Body of pancreas (tissue), 4 donors: ENCODE results near the gene DHODH. TPM values are rescaled to one million over a fixed set of nuclear protein-coding genes. Genes with fewer than 3 reads are reported as not detected.

ENCODE experiments used
- ATAC-seq: fragments of 150-250 bp; one replicate; pipeline ENCODE4 v1.9.1; 2016
- DNase-seq, 4 donors: peaks; one replicate each; pipeline ENCODE4 v3.0.0-alpha.2; 2019
- H3K27ac ChIP-seq, 4 donors: fragments of 200-600 bp; sonication (generic); 1 replicate in 3 of 4; 2 replicates in 1 of 4; pipeline versions ENCODE4 v1.5.1 to v1.6.1; 2016 to 2019; ENCODE audit warnings: mild to moderate bottlenecking in 1 of 4, mixed read lengths in 1 of 4, moderate library complexity in 1 of 4
- H3K27me3 ChIP-seq, 2 donors: fragments of 200-600 bp; sonication (generic); one replicate each; pipeline ENCODE4 v1.6.0; 2016; ENCODE audit warnings: mild to moderate bottlenecking in 1 of 2
- H3K36me3 ChIP-seq, 2 donors: fragments of 200-600 bp; sonication (generic); replicated peaks in 1 of 2; 2 replicates each; pipeline ENCODE4 v1.5.1; 2016; ENCODE audit warnings: low read depth in 2 of 2; ENCODE audit not compliant: insufficient read depth in 1 of 2
- H3K4me1 ChIP-seq: fragments of 200-600 bp; sonication (generic); one replicate; pipeline ENCODE4 v1.6.0; 2016
- H3K4me3 ChIP-seq, 2 donors: fragments of 200-600 bp; sonication (generic); 1 replicate in 1 of 2; 2 replicates in 1 of 2; pipeline ENCODE4 v1.5.1; 2016 to 2019
- H3K9me3 ChIP-seq, 3 donors: fragments of 200-600 bp; sonication (generic); 1 replicate in 2 of 3; 2 replicates in 1 of 3; pipeline ENCODE4 v1.5.1; 2016
- CTCF ChIP-seq, 7 experiments: fragments of 450-650 bp in 4 of 7; fragments of 200-600 bp in 3 of 7; sonication (generic) in 3 of 7; IDR thresholded peaks; one replicate each; pipeline ENCODE4 v1.5.1; 2016 to 2019; ENCODE audit warnings: antibody characterized with exemption in 7 of 7
- POLR2A ChIP-seq, 3 donors: fragments of 450-650 bp; IDR thresholded peaks; one replicate each; pipeline ENCODE4 v1.6.1; 2016; ENCODE audit warnings: antibody characterized with exemption in 3 of 3, mild to moderate bottlenecking in 2 of 3
- WGBS, 2 donors: methylation state at CpG; one replicate each; pipeline ENCODE4 v1.1.5; 2017; 5-methylcytosine and 5-hydroxymethylcytosine counted together
- intact Hi-C: fragments of 100-400 bp; cut with DNase I; formaldehyde crosslinking; loops from one replicate; pipeline ENCODE4 v1.15.1; 2023
- total RNA-seq, 2 donors: library from RNA; depleted of rRNA; stranded (reverse); fragments of >200 nt; gene quantifications; one replicate each; pipeline ENCODE4 v1.1.0, GENCODE V29; 2016

Gene DHODH
- total RNA-seq, 2 donors from 2014 or later: 4.4 to 5.3 TPM

GRCh38 chr16:72027669-72028378, 19.3 kb downstream of the DHODH start:
- ATAC-seq (no peak), DNase-seq (no peak)
- 92 to 93% methylated on average over 6 of the region's 6 CpGs for WGBS, 2 donors
- H3K27ac ChIP-seq: no peak overlapping the region
- no peaks in the 10 kb centered on the region for H3K4me1 ChIP-seq
- H3K9me3 ChIP-seq: no peaks in the 10 kb centered on the region
- intact Hi-C loops: no loop called here
- H3K4me3 ChIP-seq: no peak overlapping the region
- H3K36me3 ChIP-seq: peaks cover 0 to 8% of the 10 kb centered on the region in 2 donors
- TF ChIP-seq POLR2A (IDR thresholded peaks at IDR 0.05): no peak
- no peak for TF ChIP-seq CTCF (IDR thresholded peaks at IDR 0.05)
- H3K27me3 ChIP-seq: no peaks in the 10 kb centered on the region

- Histone ChIP-seq H3K4me3 (no peak overlapping the region), H3K9me3 (no peaks in the 10 kb centered on the region), H3K27me3 (no peaks in the 10 kb centered on the region), H3K27ac (no peak overlapping the region), H3K36me3 (peaks cover 0 to 4% of the 10 kb centered on the region in 2 donors), H3K4me1 (no peaks in the 10 kb centered on the region)
- DNase-seq (no peak), ATAC-seq (no peak)
- TF ChIP-seq CTCF (IDR thresholded peaks at IDR 0.05) (no peak), POLR2A (IDR thresholded peaks at IDR 0.05) (no peak)
- WGBS, 2 donors: 78 to 83% methylated on average over 7 of the region's 7 CpGs
- intact Hi-C loops: no loop called here
Observed at GRCh38 chr16:72029567-72030271, 21.2 kb downstream of the DHODH start.

- Histone ChIP-seq H3K27me3 (no peaks in the 10 kb centered on the region), H3K4me1 (no peaks in the 10 kb centered on the region), H3K27ac (no peak overlapping the region), H3K4me3 (no peak overlapping the region), H3K9me3 (no peaks in the 10 kb centered on the region), H3K36me3 (no peaks in the 10 kb centered on the region)
- WGBS, 2 donors: 75 to 80% methylated on average over 4 of the region's 4 CpGs
- ATAC-seq: no peak
- no peak for TF ChIP-seq POLR2A (IDR thresholded peaks at IDR 0.05)
- no peak for TF ChIP-seq CTCF (IDR thresholded peaks at IDR 0.05)
- intact Hi-C loops: no loop called here
- DNase-seq: no peak
Observed at GRCh38 chr16:72033437-72033836, 24.9 kb downstream of the DHODH start.

GRCh38 chr16:72036098-72036497, 27.6 kb downstream of the DHODH start:
- no peak overlapping the region for H3K27ac ChIP-seq
- no peak for ATAC-seq

More at GRCh38 chr16:72036098-72036497, 27.6 kb downstream of the DHODH start:
- Histone ChIP-seq H3K4me1 (peaks cover under 1% of the 10 kb centered on the region), H3K4me3 (no peak overlapping the region), H3K36me3 (no peaks in the 10 kb centered on the region), H3K9me3 (no peaks in the 10 kb centered on the region), H3K27me3 (no peaks in the 10 kb centered on the region)
- TF ChIP-seq CTCF (IDR thresholded peaks at IDR 0.05) (no peak), POLR2A (IDR thresholded peaks at IDR 0.05) (no peak)
- no peak for DNase-seq
- intact Hi-C loops: no loop called here
- WGBS, 2 donors: 80 to 81% methylated on average over 5 of the region's 5 CpGs
